BE2C (cell line): ENCODE results near the gene TTC9C.

Experiments used
- DNase-seq: peaks from one replicate; pipeline ENCODE4 v3.0.0-alpha.2; 2020
- H3K27me3 ChIP-seq: fragments of 250-450 bp; sonication (Bioruptor Pico); 2 replicates; pipeline ENCODE4 v1.5.1; 2020; ENCODE audit warnings: mild to moderate bottlenecking
- H3K36me3 ChIP-seq: fragments of 250-450 bp; sonication (Bioruptor Pico); 2 replicates; pipeline ENCODE4 v1.5.1; 2020; ENCODE audit warnings: mild to moderate bottlenecking
- H3K4me1 ChIP-seq: fragments of 250-450 bp; sonication (Bioruptor Pico); 2 replicates; pipeline ENCODE4 v1.5.1; 2020
- H3K4me3 ChIP-seq: 2 replicates; pipeline ENCODE4 v1.5.1; 2011; ENCODE audit warnings: low read depth, low read length
- H3K9me3 ChIP-seq: fragments of 250-450 bp; sonication (Bioruptor Pico); 2 replicates; pipeline ENCODE4 v1.5.1; 2020
- TF ChIP-seq, protein P1 (sequence below): IDR thresholded peaks from 2 replicates; pipeline ENCODE4 v1.5.1; 2012; ENCODE audit warnings: mild to moderate bottlenecking, low read depth, low read length

The TTC9C gene

DNA sequence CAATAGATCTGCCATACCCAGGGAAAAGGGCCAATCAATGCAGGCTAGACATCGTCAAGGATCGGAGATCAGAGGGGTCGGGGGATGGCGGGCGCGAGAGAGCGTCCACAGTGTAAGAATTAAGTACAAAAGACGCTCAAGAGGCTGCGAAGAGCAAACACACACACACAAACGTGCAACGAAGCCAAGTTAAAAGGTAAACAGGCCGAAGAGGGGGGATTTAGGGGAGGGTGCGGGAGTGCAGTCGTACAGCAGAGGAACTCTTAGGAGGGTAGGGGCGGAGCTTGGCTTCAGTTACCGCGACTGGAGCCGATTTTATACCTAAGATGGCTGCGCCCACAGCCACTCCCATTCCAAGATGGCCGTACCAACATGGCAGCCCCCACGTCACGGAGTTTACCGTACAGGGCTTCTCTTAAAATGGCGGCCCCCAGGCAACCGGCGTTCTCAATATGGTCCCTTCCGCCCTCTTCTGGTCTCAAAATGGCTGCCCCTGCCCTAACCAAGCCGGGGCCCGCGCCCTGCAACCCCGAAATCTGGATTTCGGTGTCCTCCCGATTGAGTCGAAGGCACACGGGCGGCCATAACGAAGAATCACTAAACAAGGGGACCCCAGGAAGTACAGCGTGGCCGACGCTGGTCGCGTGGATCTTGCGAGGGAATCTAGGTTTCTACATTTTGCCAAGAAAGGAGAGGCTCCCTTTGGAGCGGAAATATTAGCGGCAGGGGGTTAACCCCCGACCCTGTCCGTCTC, 18.9 kb upstream of the TTC9C start:
- TF ChIP-seq, protein P1, sequence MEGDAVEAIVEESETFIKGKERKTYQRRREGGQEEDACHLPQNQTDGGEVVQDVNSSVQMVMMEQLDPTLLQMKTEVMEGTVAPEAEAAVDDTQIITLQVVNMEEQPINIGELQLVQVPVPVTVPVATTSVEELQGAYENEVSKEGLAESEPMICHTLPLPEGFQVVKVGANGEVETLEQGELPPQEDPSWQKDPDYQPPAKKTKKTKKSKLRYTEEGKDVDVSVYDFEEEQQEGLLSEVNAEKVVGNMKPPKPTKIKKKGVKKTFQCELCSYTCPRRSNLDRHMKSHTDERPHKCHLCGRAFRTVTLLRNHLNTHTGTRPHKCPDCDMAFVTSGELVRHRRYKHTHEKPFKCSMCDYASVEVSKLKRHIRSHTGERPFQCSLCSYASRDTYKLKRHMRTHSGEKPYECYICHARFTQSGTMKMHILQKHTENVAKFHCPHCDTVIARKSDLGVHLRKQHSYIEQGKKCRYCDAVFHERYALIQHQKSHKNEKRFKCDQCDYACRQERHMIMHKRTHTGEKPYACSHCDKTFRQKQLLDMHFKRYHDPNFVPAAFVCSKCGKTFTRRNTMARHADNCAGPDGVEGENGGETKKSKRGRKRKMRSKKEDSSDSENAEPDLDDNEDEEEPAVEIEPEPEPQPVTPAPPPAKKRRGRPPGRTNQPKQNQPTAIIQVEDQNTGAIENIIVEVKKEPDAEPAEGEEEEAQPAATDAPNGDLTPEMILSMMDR, result no peak
- H3K27me3 ChIP-seq, result no peaks in the 10 kb centered on the region
- H3K36me3 ChIP-seq, result peaks cover 21% of the 10 kb centered on the region
- H3K4me3 ChIP-seq, result peak overlapping the region; percentile 66
- H3K4me1 ChIP-seq, result peaks cover 8% of the 10 kb centered on the region
- no peaks in the 10 kb centered on the region for H3K9me3 ChIP-seq
- peak; percentile 91 for DNase-seq

DNA sequence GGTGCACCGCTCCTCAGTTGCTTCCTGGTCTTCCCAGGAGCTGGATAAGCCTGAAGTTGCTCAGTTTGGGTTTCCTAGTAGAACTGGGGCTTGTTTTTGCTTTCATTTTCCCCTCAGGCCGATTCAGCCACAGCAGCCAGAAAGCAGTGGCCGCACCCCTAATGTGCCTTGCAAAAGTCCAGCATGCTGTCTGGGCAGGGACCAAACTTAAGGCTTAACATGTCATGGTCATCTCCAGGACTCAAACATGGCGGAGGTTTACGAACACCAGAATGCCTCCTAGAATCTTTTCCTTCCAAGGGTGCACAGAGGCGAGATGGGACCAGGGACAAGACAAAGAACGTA, 18.3 kb upstream of the TTC9C start:
- Histone ChIP-seq H3K27me3 (no peaks in the 10 kb centered on the region), H3K9me3 (no peaks in the 10 kb centered on the region), H3K4me1 (peaks cover 8% of the 10 kb centered on the region), H3K4me3 (peak overlapping the region; percentile 66), H3K36me3 (peaks cover 18% of the 10 kb centered on the region)
- DNase-seq, result no peak
- TF ChIP-seq, protein P1, result no peak

DNA sequence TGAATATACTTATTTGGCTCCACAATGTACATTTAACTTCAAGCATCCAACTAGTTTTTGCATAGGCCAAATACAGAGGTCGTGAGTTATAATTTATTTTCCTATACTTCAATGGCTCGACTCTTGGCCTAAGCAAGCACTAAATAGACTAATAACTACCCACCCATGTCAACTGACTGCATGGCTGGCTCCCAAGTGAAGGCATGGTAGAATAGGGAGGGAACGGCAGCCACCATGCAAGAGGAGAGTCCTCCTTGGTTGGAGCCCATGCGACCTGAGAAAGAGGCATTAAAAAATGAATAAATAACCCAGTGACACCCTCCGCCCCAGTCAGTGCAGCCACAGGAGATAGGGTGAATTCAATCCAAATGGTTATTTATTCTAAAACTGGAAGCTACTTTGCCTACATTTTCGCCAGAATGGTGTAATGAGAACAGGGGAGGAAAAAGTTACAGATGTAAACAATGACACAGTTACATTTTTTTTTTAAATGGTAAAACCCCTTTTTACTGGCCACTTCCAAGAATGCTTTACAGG, 15.9 kb upstream of the TTC9C start:
- no peaks in the 10 kb centered on the region for H3K27me3 ChIP-seq
- DNase-seq, result no peak
- peaks cover 8% of the 10 kb centered on the region; the same call in 1 of the 2 replicates for H3K4me1 ChIP-seq
- H3K4me3 ChIP-seq, result no peak overlapping the region
- H3K9me3 ChIP-seq, result no peaks in the 10 kb centered on the region
- H3K36me3 ChIP-seq, result peaks cover 37% of the 10 kb centered on the region
- TF ChIP-seq, protein P1, result no peak

DNA sequence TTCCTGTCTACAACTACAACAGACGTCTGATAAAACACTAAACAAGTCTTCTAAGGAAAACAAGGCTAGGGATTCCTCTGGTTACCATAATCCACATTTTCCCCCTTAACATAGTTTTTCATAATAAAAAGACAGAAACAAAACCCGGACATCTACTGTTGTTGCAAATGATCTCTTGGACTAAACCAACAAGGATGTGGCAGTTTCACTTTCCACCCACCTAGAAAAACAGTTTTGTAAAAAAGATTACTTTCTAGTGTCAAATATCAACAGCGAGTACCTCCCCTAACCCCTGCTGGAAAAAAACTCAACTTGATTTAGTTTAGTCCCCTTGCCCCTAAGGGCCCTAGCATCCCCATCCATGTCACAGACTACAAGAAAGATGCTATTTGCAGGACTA, 15.4 kb upstream of the TTC9C start:
- H3K4me1 ChIP-seq, result peaks cover 5% of the 10 kb centered on the region; the same call in 1 of the 2 replicates
- TF ChIP-seq, protein P1, result no peak

DNA sequence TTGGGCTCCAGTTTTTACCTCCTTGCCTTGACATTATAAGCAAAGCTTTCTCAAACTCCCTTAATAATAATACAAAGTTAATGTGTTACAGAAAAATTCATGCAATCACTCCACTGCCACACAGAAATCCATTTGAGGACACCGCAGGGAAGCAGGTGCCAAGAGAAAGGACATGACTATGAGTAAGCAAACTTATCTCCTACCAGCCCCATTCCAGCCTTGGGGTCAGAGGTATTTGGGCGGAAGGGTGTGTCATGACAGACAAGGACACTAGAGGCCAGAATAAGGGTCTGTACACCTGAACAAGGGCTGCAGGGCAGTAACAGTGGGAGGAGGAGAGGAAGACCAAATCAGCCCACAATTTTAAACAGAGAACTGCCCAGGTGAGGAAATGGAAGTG, 14.9 kb upstream of the TTC9C start:
- DNase-seq, result no peak
- no peaks in the 10 kb centered on the region for H3K9me3 ChIP-seq
- no peaks in the 10 kb centered on the region for H3K27me3 ChIP-seq
- H3K36me3 ChIP-seq, result peaks cover 47% of the 10 kb centered on the region
- no peak overlapping the region for H3K4me3 ChIP-seq
- TF ChIP-seq, protein P1, result no peak
- peaks cover 5% of the 10 kb centered on the region; the same call in 1 of the 2 replicates for H3K4me1 ChIP-seq

More for the DNA sequence above, 15.4 kb upstream of the TTC9C start:
- Histone ChIP-seq H3K4me3 (no peak overlapping the region), H3K36me3 (peaks cover 42% of the 10 kb centered on the region), H3K9me3 (no peaks in the 10 kb centered on the region), H3K27me3 (no peaks in the 10 kb centered on the region)
- DNase-seq, result no peak
